ENCODE measurements around the gene GATB. TPM values are rescaled to one million over a fixed set of nuclear protein-coding genes. Genes with fewer than 3 reads are reported as not detected.

The GATB gene
- total RNA-seq, 4 donors from 2014 or later: 19.6 to 28.9 (median 23.8) TPM

- no peak overlapping the region for H3K27ac ChIP-seq
- H3K4me3 ChIP-seq: no peak overlapping the region
- no peaks in the 10 kb centered on the region for H3K4me1 ChIP-seq
- H3K36me3 ChIP-seq: peaks cover 0 to 26% (median 0%) of the 10 kb centered on the region in 3 donors
- no peak for DNase-seq
- H3K9me3 ChIP-seq: no peaks in the 10 kb centered on the region
- H3K27me3 ChIP-seq: no peaks in the 10 kb centered on the region
- TF ChIP-seq CTCF (IDR thresholded peaks at IDR 0.05): no peak
- TF ChIP-seq POLR2A (IDR thresholded peaks at IDR 0.05): no peak
These were observed 100.1 kb downstream of the GATB start for GRCh38 chr4:151660676-151661075.

GRCh38 chr4:151659601-151660364, 101.0 kb downstream of the GATB start:
- no peaks in the 10 kb centered on the region for H3K9me3 ChIP-seq
- no peaks in the 10 kb centered on the region for H3K27me3 ChIP-seq
- H3K27ac ChIP-seq: peak overlapping the region in 1 of 4 donors; percentile 60
- TF ChIP-seq CTCF (IDR thresholded peaks at IDR 0.05) (no peak), POLR2A (IDR thresholded peaks at IDR 0.05) (no peak)
- peaks cover 0 to 26% (median 0%) of the 10 kb centered on the region in 3 donors for H3K36me3 ChIP-seq
- H3K4me1 ChIP-seq: no peaks in the 10 kb centered on the region
- H3K4me3 ChIP-seq: no peak overlapping the region
- DNase-seq: no peak

GRCh38 chr4:151658959-151659600, 101.7 kb downstream of the GATB start:
- no peak overlapping the region for H3K4me3 ChIP-seq

GRCh38 chr4:151657896-151658295, 102.9 kb downstream of the GATB start:
- Histone ChIP-seq H3K27ac (no peak overlapping the region), H3K36me3 (peaks cover 0 to 21% (median 0%) of the 10 kb centered on the region in 3 donors), H3K4me1 (no peaks in the 10 kb centered on the region), H3K27me3 (no peaks in the 10 kb centered on the region), H3K4me3 (no peak overlapping the region), H3K9me3 (no peaks in the 10 kb centered on the region)
- TF ChIP-seq CTCF (IDR thresholded peaks at IDR 0.05): no peak
- TF ChIP-seq POLR2A (IDR thresholded peaks at IDR 0.05): no peak
- no peak for DNase-seq

More at GRCh38 chr4:151658959-151659600, 101.7 kb downstream of the GATB start:
- no peak for DNase-seq
- Histone ChIP-seq H3K9me3 (no peaks in the 10 kb centered on the region), H3K27me3 (no peaks in the 10 kb centered on the region), H3K27ac (peak overlapping the region in 1 of 4 donors; percentile 60), H3K4me1 (no peaks in the 10 kb centered on the region), H3K36me3 (peaks cover 0 to 23% (median 0%) of the 10 kb centered on the region in 3 donors)
- TF ChIP-seq POLR2A (IDR thresholded peaks at IDR 0.05) (no peak), CTCF (IDR thresholded peaks at IDR 0.05) (no peak)

GRCh38 chr4:151656058-151656457, 104.7 kb downstream of the GATB start:
- Histone ChIP-seq H3K27me3 (no peaks in the 10 kb centered on the region), H3K4me3 (no peak overlapping the region), H3K27ac (no peak overlapping the region), H3K36me3 (peaks cover 0 to 19% (median 0%) of the 10 kb centered on the region in 3 donors), H3K4me1 (no peaks in the 10 kb centered on the region), H3K9me3 (no peaks in the 10 kb centered on the region)
- no peak for DNase-seq
- TF ChIP-seq POLR2A (IDR thresholded peaks at IDR 0.05): no peak
- no peak for TF ChIP-seq CTCF (IDR thresholded peaks at IDR 0.05)

All from Peyer's patch (tissue), 4 donors.